Kidney glomerular epithelial cell (primary cell): ENCODE measurements around the gene LRP1B.
A peak's percentile ranks its signal among the peaks of the same experiment; 100 is the strongest.
"Not testable (repeated sequence)": the region's sequence is repeated elsewhere in the genome, so short reads cannot be mapped to it uniquely, and the experiment has no call there.

Experiments
- DNase-seq: peaks from one replicate; lab custom pipeline; 2025; lab: John Stamatoyannopoulos, UW

Gene LRP1B

DNA sequence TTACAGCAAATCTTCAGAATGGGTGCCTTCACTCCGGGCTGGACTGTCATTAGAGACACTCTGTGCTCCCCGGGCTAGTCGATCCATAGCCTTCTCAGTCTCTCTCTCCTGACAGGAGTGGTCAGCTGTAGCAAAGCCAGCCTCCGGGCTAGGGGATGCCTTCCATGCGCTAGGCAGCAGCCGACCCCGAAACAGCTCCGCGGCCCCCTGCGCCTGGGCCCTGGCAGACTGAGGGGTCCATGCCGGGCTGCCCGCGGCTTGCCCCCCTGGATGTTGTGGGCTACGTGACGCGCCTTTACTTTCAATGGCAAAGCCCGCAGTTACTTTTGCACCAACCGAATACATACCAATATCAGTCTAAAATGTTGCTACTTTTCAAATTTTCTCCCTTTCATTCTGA, 1447.2 kb downstream of the LRP1B start:
- no peak for DNase-seq

DNA sequence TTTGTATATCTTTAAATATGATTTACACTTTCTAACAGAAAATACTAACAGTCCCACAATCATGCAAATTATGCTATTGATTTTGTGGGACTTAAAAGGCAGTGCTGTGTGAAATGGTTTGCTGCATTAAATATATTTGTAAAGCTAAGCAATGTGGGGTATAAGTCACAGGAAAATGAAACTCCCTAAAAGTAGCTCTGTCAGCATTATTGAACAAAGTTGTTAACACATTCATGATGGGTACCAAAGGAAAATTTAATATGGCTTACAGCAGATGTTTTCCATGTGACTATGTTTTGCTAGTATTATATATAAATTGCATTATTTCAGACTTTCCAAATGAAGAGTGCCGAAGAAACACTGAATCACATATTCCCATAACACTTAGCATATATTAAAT, 1450.0 kb downstream of the LRP1B start:
- DNase-seq, result no peak

DNA sequence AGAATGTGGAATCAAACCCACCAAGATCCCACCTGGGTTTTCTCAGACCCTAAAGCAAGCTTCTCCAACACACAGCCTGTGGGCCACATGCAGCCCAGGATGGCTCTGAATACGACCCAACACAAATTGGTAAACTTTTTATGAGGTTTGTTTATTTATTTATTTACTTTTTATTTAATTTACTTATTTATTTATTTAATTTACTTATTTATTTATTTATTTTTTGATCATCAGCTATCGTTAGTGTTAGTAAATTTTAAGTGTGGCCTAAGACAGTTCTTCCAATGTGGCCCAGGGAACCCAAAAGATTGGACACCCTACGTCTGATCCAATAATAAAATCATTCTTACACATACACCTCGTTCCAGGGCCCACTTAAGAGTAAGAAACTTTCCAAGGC, 1451.1 kb downstream of the LRP1B start:
- no peak for DNase-seq

DNA sequence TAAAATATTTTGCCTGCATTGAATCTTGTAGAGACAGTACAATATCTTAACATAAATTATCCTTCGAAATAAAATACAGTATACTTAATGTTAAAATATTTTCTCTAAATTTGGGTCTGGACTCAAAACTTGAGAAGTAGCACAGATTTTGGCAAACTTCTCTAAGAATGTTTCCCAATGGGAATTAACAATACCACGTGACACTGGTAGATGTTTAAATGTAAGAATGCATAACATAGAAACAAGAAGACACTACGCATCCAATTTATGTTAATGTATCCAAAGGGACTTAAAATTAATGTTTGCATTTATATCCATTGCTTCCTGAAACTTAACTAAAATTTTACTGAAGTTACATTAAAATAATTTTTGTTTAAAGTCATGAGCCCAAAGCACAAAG, 1460.9 kb downstream of the LRP1B start:
- DNase-seq, result no peak

DNA sequence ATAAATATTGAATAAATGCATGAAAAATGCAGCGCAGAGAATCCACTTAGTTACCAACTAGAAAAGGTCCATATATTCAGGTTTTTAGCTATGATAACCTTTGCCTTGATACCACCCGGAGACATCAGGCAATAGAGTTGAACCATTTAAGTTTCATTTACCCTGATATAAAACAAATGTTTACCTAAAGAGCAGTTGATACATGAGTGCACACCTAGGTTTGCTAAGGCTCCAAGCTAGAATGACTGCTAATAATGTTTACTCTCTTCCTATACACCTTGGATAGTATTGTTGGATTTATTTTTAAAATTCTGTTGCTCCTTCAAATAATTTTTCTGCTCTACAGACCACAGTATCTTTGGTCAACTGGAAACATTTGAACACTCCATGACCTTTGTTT, 1463.6 kb downstream of the LRP1B start:
- DNase-seq, result no peak

DNA sequence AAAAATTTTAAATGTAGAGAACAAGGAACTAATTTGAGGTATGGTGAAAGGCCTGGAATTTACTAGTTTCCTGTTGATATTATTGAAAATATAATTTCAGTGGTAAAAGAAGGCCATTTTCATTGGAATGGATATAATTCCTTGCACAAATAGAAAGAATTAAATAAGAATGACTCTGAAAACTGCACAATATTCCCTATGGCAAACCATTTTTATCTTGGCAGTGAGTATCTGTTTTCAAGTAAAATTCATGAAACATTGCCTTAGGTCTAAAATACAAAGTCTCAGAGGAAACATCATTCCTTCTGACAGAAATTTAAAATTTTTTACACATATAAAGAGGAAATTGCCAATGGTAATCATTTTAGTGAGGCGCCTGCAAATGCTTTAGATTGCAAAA, 1468.3 kb downstream of the LRP1B start:
- no peak for DNase-seq

DNA sequence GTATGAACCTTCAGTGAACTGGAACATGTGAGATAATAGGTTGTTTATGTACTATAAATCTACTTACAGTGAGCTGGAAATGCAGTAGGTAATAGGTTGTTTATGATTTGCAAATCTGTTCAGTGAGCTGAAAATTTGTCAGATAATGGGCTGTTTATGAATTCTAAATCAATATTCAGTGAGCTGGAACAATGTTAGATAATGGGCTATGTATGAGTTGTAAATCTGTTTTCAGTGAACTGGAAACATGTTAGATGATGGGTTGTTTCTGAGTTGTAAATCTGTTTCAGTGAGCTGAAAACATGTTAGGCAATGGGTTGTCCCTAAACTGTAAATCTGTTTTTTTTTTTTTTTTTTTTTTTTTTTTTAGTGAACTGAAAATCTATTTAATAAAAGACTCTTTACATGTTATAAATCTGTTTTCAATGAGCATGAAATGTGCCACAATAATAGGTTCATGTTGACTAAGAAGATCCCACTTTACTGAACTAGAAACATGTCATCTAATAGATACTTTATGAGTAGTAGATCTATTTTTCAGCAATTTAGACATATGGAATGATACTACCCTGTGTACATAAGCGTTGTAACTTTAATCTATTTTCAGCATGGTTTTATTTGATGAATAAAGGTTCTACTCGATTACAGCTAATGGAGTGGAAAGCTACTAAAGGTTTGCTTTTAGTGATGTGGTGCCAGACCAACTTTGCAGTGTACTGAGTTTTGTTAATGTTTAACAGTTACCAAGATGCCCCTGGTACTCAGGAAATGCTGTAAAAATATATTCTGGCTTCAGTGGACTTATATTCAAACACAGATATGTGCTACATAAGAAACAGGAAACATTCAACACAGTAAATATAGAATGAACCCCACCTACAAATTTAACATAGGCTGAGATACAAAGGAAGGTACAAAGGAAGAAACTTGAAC, 1471.8 kb downstream of the LRP1B start:
- DNase-seq, result peak; percentile 62

DNA sequence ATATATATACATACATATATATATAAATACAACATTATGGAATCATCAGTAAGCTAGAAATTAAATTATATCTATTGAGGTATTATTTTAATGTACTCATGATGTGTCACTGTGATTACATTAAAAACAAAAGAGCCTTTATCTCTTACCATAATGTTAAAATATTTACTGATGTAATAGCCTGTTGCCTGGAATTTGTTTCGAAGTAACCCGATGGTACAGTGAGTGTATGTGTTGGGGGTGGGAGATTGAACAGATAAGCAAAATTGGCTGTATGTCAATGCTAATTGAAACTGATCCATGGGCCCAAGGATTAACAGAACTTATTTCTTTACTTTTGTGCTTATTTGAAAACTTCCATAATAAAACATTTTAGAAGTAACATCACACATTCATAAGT, 1473.2 kb downstream of the LRP1B start:
- no peak for DNase-seq

DNA sequence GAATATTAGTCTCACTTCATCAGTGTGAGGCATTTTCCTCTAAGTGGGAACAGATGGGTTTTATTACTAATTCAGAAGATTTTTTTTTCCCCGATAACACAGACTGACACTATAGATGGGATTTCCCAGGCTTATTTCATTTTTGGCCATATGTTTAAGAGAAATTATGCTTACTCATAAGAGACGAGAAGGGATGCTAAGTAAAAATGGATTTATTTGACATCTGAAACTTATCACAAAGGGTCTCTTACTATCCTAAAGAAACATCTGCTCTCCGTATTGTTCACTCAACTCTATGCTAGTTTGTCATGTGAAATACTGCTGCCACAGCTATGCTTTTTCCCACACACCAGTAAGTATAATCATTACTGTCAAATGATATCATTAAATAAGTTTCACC, 1476.3 kb downstream of the LRP1B start:
- DNase-seq, result no peak

DNA sequence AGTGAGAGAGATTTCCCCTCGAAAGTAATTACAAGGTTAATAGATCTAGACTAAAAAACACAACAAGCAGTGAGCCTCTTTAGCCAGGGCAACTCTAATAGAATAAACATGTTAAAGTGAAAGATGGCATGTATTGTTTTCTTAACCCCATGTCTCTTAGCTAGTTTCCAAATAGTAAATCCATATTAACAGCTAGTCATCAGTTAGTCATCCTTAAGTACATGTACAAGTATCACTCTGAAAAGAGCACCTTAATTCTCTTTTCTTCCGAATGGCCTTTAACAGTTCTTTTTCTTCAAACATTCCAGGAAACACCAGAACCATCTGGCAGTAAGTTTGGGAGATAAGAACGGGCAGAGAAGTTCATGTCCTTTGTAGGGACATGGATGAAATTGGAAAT, 1480.0 kb downstream of the LRP1B start:
- peak; percentile 69 for DNase-seq

DNA sequence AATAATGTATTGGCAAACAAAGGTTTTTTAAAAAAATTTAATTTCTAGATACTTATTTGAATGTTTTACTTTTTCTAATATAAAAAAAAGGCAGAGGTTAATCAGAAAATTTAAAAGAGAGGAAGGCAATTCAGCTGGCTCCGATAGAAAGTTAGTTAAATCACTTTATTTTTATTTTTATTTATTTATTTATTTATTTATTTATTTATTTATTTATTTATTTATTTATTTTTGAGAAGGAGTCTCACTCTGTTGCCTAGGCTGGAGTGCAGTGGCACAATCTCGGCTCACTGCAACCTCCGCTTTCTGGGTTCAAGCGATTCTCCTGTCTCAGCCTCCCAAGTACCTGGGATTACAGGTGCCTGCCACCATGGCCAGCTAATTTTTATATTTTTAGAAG, 1480.7 kb downstream of the LRP1B start:
- not testable (repeated sequence) for DNase-seq

DNA sequence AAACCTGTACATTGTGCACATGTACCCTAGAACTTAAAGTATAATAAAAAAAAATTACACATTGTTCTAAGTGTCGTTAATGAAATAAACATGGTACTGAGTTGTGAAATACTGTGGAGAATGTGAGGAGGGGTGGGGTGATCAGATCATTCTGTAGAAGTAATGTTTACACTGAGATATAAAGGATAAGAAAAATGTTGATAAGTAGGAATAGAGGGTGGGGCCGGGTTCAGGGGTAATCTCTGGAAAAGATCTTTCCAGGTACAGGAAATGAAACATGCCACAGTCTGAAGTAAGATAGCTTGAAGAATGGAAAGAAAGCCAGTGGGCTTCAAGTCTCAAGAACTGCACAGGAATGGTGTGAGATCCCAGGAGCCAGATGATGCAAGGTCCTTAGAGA, 1482.4 kb downstream of the LRP1B start:
- DNase-seq, result no peak

DNA sequence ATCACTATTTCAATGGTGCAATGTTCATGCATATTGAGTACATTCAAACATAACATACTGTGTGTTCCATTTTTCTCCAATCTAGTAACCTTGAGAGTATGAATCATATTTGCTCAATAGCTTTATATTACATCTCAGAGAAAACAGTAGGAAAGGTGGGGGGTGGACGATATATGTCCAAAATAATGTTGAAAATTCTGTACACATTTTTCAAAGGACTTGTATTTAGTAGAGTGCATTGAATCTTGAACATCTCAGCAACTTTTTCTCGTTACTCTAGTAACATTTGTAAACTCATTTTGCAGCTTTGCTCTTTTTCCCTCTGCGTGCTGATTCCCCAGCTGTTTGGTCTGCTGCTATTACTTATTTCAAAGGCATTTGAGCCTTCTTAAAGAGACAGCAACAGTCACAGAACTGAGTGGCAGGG, 1487.0 kb downstream of the LRP1B start:
- peak; percentile 64 for DNase-seq

DNA sequence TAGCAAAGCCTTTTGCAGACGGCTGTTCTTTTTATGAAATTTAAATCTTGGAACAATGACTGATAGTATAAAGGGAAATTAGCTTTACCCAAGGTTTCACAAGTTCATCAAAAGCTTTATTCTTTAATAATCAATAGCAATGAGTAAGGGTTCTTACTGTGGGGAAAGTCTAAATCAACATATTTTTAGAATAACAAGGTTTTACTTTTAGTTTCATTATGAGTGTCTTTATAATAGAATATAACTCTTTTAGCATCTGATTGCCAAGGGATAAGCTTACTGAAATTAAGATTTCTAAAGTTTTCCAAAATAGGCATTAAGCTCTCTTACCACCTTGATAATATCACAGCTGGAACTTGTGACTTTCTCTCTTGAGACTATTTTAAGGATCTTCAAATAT, 1489.7 kb downstream of the LRP1B start:
- DNase-seq, result no peak

DNA sequence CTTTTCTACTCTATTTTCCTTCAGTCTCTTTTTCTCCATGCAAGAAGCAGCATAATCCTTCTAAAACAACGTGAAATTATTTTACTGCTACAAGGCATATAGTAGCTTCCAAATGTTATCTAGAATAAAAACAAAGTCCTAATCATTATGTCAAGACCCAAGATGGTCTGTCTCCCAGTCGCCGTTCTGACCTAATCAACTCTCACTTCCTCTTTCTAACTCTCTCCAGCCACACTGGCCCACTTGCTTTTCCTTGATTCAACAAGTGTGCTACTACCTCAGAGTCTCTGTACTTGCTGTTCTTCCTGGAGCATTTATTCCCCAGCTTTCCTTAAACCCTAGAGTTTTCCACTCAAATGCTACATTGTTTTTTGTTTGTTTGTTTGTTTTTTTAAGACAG, 1491.2 kb downstream of the LRP1B start:
- no peak for DNase-seq

DNA sequence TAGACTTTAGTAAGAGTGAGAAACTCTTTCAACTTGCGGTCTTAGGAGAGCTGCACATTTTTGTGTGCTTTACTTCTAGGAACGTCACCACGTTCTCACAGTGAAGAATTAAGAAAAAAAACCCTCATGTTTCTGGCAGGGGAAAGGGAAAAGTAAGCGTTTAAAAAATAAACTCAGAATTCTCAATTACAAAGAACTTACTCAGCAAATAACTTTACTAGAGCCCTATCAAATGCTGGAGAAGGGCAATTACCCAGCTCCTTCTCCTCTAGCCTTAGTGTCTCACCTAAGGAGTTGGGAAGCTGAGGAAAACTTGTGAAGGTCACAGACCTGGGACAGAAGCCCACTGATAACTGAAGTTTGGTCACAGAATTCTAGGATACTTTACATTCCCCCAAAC, 1500.3 kb downstream of the LRP1B start:
- no peak for DNase-seq

DNA sequence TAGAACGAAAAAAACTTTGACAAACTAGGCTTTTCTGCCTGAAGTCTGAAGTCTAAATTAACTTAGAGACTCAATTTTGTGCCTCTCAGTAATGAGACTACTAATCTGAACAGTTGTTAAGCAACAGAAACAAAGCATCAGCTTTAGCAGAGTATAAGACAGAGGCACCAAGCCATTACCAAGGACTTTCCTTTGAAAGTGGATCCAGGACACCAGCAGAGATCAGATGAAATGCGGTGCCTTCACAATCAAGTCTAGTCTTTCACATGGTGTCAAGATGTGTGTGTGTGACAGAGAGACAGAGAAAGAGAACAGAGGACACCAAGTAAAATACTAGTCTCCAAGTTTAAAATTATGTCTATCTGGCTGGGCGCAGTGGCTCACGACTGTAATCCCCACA, 1502.9 kb downstream of the LRP1B start:
- DNase-seq, result no peak

DNA sequence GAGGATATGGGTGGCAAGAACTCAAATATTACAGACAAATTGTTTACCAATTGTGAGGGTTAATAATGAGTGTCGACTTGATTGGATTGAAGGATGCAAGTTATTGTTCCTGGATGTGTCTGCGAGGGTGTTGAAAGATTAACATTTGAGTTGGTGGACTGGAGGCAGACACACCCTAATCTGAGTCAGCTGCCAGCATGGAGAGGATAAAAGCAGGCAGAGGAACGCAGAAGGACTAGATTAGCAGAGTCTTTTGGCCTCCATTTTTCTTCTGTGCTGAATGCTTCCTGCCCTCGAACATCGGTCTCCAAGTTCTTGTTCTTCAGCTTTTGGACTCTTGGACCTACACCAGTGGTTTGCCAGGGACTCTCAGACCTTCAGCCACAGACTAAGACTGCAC, 1503.7 kb downstream of the LRP1B start:
- DNase-seq, result no peak

DNA sequence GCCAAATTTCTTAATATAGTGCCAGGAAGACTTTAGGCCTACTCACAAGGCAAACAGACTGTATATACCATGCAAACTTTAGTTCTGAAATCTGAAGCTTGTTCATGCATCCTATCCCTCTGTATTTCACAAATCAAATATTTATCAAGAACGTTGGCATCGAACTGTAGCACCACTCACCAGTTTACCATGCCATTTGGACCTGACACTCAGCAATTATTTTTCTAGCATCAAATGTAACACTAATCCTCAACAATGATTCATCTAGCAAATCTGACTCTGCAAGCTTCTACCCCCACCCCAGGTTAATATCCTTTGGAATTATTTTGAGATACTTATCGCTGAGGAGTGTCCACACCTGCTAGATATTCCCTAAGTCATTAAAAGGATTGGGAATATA, 1506.6 kb downstream of the LRP1B start:
- peak; percentile 0 for DNase-seq

DNA sequence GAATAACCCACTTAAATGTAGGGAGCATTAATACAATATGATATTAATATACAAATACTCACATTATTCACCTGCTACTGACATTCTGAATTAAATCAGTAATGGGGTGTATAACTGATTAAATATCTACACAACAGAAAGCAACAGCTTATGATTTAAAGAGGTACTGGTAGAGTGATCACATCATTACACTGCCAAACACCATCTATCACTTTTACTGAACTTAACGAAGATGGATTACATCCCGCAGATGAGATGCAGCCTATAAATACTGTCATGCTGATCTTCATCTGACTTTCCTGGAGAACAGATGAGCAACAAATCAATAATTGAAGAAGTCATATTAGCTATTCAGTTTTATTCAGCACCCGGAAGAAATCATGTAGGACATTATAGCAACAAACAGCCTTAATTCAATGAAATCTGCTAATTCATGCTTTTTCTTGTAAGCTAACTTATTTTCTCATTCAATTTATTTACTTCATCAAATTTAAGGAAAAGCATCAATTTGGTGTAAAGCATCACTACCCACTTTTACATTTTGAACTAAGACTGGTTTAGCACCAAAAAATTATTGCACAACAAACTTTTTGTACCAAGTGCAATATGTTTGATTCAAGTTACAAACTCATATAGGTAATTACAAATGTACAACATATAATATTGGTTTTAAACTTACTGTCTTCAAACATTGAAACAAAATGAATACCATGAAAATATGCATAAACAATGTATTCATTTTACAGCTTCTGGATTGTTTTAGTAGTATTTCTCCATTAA, 1509.0 kb downstream of the LRP1B start:
- DNase-seq, result no peak

DNA sequence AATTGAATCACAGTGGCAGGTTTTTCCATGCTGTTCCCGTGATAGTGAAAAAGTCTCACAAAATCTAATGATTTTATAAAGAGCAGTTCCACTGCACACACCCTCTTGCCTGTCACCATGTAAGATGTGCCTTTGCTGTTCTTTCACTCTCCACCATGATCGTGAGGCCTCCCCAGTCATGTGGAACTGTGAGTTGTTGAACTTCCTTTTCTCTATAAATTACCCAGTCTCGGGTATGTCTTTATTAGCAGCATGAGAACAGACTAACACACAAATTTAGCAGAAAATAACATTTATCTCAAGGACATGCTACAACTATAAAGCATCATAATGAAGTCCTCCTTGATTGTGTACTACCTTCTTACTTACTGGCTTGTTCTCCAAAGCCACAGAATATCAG, 1526.0 kb downstream of the LRP1B start:
- no peak for DNase-seq

DNA sequence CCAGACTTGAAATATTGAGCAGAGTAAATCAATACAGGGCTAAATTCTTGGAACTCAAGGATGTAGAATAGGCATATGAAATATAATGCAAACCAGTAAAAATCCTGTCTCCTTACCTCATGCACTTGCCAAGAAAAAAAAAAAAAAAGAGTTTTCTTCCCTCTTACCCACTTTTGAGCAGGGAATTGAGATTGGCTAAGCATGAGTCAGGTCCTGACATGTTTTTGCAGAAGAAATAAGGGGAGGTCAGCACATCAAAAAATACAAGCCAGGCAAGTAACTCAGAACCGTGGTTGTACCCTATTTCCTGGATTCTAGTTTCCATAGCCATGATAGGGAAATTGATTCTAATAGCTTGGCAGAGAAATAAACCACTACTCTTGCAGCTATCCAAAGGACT, 1526.7 kb downstream of the LRP1B start:
- no peak for DNase-seq

DNA sequence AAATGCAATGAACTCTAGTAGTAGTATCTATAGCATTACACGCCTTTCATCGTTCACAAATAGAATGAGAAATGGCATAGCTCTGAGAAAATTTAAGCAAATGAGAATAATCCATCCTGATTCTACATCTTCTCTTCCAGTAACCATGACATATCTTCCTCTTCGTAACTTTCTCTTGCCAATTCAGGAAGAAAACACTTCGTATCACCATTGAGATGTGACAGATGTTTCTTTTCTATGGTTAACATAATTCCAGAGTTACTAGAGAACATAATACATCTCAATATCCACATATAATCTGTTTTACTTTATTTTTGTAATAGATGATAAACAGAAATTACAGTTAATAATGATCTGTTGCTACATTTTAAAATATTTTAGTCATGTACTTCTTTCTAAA, 1527.4 kb downstream of the LRP1B start:
- DNase-seq, result no peak
